TTC549 (cell line): ENCODE measurements around the gene CAMK1D.

Experiments used
- FAIRE-seq: peaks from 2 replicates; lab custom pipeline; 2012; peaks lifted over from hg19 to GRCh38; lab: Jason Lieb, UNC

Gene CAMK1D

DNA sequence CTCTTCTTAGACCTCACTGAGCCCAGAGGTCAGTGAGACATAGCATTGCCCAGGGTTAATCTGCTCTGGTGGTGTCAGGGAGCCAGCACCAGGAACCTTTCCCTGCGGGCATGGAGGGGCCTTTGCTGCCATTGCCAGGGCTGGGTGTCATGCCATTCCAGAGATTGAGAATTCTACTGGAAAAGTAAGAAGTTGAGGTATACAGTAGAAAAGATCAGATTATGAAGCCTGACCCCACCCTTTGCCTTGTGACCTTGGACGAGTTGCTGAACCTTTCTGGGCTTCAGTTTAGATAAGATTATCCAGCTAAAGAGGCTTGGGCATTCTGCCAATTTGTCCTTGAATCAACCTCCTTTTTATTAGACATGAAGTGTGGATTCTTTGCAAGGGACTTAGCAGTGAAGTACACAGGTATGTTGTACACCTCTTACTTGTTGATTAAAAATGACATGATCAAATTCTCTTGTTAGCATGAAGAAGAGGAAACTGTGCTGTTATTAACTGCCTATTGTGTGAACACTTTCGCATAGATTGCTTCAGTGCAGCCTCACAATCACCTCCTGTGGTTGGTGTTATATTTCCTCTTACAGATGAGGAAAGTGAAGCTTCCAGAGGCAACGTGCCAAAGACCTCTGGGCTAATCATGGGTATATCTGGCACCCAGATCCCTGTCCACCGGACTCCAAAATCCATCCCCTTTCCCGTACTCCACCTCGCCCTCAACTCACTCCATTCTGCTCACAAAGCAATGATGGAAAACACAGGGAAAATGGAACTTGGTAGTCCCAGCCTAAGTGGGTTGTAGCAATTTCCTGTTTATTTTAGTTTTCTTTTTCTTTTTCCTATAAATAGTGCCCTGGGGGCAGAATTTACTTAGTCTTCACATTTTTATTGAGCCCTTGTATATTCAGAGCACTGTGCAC lies 151.3 kb downstream of the CAMK1D start:
- no peak for FAIRE-seq

DNA sequence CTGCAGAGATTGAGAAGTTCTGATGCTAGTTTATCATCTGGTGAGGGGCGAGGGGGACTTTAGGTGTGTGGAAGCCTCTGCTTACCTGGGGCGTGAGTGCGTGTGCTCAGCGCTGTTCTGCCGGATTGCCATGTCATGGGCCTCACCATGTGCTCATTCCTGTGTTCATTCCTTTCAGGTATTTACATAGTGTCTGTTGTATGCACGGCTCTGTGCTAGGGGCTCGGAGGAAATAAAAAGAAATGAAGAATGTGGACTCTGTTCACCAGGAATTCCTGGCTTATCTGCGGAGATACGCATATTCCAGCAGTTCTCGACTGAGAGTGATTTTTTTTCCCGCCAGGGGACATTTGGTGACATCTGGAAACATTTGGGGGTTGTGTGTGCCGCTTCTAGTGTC lies 152.0 kb downstream of the CAMK1D start:
- no peak for FAIRE-seq

DNA sequence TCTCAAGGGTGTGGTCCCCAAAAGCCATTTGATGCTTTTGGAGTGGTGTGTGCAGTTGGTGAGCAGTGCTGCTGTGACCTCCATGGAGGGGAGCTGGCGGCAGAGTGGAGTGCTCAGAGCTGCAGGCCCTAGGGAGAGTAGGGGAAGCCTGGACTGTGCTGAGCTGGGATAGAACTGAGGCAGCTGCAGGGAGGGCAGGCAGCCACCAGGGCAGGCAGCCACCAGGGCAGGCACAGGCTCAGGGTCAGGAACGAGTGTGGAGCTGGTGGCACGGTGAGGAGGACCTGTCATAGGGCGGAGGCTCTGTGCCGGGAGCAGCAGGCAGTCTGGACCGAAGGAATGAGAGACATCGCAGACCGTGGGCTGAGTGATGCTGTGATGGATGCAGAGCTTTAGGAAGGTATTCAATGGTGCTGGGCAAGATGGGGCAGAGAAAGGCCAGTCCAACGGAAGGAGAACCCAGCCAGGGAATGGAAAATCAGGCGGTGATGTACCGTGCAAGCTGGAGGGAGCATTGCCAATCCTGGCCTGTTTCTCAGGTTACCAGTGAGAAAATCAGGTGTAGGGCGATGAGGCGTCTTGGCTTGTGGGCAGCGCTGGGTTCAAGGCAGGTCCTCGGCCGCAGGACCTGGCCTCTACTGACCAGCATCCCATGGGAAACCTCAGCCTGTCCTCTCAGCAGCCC lies 152.6 kb downstream of the CAMK1D start:
- no peak for FAIRE-seq

DNA sequence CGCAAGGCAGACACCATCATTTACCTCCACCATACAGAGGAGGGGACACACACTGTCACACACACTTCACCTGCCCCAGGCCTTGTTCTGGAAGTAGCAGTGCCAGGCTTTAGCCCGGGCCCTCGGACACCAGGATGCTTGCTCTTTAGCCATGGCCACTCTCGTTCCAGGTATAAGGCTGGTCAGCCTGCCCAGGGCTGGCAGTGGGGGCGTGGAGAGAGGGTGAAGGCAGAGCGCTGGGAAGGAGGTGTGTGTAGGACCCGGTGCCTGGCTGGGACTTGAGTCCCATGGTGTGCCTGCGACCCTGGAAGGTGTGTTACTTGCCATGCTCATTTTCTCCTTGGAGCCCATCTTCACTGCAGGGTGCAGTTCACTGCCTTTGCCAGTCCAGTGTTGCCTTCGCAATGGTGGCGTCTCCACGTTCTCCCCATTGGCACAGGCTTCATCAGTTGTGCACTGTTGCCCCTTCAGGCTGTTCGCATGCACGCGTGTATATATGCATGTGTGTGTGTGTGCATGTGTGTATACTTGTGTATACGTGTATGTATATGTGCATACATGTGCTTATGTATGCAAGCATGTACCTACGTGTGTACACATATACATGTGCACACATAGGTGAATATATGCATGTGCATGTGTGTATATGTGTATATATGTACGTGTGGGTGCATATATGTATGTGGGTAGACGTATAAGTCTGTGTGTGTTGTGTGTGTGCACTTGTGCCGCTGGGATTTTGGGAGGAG lies 153.4 kb downstream of the CAMK1D start:
- FAIRE-seq = no peak

DNA sequence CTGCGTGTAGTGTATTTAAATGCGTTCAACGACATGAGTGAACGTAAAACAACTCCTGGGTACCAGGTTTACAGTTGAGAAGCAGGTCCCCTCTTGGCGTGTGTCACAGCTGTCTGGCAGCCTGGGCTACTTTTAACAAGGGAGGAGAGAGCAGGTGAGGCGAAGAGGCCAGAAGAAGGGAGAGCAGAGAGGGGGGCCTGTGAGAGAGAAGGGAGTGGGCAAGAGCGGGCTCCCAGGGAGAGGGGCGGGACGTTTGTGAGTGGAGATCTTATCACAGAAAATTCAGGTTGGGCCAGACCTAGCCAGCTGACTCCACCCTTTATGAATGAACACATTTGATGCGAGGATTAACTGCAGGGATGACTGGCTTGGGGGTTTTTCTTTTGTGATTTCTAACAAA lies 154.0 kb downstream of the CAMK1D start:
- FAIRE-seq = no peak

DNA sequence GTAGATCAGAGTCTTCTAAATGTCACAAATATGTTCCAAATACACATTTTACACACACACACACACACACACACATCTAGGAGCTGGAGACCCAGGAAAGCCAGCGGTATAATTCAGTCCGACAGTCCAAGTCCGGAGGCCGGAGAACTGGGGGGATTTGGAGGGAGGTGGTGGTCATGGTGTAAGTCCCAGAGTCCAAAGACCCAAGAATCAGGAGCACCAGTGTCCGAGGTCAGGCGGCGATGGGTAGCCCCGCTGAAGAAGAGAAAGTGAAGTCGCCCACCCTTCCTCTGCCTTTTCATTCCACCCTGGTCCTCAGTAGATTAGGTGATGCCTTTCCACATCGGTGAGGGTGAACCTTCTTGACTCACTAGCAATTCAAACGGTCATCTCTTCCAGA lies 154.8 kb downstream of the CAMK1D start:
- no peak for FAIRE-seq

DNA sequence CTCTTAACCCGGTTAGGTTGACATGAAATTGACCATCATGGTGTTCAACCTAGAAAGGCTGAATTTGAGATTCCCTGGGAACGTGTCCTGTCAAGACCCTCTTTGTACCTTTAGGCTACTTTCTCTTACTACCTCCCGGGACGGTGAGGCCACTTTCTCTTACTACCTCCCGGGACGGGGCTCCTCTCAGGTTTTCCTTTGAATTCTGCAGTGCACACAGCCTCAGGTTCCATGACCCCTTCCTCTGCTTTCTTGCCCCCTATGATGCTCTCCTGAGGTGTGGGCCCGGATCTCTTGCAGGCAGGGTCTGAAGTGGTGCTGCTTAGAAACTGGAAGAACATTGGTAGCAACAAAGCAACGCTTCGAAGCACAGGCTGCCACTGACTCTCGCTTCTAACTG lies 155.3 kb downstream of the CAMK1D start:
- FAIRE-seq = no peak

DNA sequence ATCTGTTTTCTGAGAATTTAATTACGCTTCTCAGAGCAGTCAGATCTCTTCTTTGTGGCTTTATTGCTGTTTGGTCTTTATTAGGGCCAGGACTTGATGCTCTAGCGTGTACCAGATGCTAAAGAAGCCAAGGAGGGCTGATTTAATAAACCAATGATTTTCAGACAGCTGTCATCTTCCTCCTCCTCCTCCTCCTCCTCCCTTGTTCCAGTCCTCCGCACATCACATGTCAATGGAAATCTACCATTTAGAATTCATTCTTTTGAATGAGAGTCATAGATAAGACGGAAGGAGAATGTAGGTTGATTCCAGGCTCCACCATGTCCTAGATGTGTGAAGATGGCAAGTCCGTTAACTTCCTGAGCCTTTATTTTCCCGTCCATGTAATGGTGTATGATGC lies 156.3 kb downstream of the CAMK1D start:
- no peak for FAIRE-seq

DNA sequence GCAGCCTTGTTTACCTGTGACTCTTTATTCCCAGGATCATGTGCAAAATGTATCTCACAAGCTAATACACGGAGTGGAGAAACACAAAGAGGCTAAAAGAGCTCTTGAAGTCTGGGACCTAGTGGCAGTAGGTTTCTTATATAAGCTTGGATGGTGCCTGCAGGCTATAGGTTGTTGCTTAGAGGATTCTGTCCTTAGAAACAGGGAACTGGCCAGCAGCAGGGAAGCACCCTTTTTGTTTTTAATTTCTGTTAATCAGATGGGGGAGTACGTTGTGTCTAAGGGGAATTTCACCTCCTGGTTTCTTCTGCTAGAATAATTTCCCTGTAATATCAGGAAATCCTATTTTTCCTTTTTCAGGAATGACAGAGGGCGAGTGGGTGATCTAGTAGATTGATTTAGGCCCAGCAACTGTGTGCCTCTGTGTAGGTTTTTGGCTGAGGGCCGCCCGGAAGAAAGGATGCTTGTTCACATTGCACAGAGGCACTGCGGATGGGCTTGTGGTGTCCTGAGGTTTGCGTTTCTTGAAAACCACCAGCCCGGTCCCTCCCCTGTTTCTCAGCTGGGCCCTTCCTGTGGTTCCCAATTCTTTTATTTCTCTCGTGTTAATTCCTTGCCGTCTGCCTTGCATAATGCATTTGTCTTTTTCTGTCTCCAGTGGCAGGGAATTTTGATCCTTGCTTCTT lies 158.0 kb downstream of the CAMK1D start:
- no peak for FAIRE-seq

DNA sequence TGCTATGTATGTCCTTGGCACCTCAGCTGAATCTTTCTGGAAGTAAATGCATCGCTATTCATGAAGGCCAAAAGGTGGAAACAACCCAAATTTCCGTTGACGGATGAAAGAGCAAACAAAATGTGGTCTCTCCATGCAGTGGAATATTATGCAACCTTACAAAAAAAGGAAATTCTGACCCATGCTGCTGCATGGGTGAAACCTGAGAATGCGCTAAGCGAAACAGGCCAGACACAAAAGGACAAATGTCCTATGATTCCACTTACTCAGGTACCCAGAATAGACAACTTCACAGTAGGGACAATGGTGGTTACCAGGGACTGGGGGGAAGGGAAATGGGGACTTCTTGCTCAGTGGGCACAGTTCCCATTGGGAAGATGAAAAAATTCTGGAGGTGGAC lies 158.8 kb downstream of the CAMK1D start:
- FAIRE-seq = no peak

DNA sequence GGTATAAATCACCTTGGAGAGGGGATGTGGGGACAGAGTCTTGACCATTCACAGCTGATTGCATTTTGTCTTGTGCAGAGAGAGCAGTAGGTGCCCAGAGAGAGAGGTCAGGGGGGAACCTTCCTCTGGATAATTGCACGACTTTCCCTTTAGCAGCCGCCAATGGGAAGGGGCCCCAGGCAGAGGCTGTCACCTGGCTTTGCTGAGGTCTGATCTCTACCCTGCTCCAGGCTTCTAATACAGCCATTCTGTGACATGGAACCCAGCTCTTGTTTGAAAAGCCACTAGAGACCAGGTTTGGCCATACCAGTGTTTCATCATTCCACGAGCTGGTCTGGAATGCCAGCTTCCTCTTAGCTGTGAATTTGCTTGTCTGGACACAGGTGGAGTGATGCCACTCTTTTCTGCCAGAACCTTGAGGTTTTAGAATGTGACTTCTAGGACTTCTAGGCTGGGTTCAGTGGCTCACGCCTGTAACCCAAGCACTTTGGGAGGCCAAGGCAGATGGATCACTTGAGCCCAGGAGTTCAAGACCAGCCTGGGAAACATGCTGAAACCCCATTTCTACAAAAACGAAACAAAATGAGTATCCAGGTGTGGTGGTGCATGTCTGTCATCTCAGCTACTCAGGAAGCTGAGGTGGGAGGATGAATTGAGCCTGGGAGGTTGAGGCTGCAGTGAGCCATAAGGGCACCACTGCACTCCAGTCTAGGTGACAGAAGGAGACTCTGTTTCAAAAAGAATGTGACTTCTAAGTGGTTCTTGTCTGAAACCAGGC lies 159.9 kb downstream of the CAMK1D start:
- no peak for FAIRE-seq

DNA sequence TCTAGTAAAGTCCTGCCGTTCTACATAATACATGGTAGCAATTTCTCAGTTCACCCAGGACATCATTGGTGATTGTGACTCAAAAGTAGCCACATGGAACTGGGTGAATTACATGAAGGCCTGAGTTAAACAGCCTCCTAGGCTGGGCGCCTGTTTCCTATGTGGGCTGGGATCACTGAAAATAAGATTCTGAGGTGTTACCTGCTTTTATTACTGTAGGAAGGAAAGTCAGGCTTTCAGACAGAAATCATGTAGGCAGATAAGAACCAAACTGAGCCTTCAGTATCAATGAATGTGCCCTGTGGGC lies 160.4 kb downstream of the CAMK1D start:
- no peak for FAIRE-seq

DNA sequence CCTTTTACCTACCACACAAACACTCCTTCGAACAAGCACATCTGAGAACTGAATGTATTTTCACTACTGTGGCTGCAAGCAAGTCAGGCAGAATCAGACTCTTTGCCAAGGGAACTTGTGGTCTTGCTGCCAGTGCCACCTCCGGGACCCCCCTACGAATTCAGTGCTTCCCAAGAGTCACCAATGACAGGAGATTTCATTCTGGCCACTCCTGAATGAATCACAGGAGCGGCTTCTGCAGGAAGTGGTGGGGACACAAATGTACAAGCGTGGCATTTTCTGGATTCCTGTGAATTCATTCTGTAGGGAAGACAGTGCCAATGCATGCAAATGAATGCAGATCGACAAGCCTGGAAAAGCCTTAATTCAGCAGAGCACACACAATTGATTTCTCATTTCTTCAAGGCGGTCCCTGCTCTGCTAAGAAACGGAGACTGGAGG lies 161.2 kb downstream of the CAMK1D start:
- FAIRE-seq = no peak

DNA sequence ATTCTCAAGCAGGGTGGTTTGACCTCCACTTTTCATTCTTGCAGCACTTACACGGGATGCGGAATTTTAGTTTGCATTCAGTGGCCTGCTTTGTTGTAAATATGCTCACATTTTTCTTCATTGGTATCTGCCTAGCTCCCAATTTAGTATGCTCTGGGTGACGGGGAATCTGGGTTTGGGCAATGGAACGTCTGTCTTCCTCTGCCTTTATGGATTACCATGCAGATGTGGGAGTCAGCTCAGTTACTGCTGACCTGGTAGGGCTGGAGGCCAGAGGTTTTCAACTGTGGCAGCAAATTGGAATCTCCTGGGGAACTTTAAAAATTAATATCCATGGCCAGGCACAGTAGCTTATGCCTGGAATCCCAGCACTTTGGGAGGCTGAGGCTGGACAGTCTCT lies 161.6 kb downstream of the CAMK1D start:
- no peak for FAIRE-seq

DNA sequence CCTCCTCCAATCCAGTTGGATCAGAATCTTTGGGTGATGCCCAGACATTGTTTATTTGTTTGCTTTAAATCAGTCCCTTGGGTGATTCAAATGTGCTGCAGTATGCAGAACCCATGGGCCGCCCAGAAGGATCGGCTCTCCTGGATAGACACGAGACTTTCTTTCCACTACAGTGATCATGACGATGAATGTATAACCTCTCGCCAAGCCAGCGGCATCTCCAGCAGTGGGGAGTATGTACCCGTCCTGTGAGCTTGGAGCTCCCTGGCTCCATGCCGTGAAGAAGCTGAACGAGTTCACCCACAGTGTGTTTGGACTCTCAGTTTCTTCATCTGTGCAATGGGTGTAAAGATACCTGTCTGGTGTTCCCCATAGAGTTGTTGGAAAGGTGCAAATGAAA lies 162.3 kb downstream of the CAMK1D start:
- no peak for FAIRE-seq

DNA sequence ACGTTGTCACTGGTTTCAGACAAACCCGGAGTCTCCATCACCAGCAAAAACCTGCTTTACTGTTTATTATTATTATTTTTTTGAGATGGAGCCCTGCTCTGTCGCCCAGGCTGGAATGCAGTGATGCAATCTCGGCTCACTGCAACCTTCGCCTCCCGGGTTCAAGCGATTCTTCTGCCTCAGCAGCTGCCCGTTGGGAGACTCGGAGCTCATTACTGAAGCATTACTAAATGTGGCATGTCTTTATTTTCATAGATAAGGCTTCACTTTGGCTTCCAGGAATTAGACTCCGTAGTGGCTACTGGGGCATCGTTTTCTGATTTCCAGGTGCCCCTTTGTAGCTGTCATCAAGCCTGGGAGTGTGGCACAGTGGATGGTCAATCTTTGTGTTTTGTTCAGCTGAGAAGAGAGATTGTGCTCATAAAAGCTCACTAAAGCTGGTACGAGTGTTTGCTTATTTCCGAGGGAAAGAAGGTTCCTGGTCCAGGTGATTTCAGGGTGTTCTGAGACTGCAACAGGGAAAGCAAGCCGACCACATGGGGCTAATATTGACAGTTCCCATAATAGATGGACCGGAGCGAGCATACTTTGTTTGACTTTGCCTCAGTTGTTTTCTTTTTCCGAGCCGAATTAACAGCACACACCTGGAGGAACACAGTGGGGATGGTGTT lies 163.1 kb downstream of the CAMK1D start:
- FAIRE-seq = no peak

DNA sequence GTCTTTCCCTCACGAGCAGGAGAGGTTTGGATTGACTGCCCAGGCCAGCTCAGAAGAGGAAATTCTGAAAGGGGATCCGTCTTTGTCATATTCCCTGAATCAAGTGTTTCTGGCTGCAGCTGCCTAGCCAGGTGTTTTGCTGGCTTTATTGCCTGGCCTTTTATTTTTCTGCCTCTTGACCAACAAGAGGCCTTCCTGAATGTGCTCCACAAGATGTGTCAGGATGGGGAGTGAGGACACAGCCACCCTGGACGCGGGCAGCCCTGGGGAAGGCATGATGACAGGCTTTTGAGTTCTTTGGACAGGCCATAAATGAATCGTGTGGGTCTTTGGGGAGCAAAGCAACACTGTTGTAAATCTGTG lies 163.6 kb downstream of the CAMK1D start:
- no peak for FAIRE-seq

DNA sequence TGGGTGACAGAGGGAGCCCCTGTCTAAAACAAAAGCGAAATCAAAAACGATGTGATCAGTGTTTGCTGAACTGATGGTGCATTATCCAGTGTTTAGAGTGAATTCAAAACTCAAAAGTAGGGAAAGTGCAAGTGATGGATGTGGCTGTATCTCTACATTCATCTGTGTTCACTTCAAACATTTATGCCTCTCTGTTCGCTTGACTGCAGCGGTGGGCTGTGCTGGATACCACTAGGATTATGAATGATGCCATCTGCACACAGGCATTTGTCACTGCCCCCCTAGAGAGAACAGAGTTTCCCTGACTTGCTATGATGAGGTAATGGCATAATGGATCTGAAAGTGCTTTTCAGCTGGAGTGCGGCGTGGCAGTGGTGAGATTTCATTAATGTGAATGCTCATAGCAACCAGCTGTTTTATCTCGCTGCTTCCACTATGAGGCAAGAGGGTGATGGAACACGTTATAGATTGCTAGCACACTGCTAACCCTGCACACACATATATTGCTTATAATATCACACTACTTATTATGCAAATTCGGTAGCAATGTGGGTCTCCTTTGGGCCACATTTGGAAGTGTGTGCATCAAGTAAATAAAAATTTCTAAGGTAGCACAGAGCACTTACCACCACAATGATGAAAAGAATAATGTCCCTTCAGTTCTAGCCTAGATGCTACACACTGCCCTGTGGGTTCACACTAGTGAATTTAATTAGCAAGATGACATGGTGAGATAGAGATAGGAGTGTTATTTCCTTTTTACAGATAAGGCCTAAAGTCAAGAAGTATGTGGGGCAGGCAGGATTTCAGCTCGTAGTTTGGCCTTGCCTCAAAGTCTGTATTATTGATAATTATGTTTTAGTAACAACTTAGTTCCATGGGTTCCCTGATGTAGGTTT lies 164.7 kb downstream of the CAMK1D start:
- no peak for FAIRE-seq

DNA sequence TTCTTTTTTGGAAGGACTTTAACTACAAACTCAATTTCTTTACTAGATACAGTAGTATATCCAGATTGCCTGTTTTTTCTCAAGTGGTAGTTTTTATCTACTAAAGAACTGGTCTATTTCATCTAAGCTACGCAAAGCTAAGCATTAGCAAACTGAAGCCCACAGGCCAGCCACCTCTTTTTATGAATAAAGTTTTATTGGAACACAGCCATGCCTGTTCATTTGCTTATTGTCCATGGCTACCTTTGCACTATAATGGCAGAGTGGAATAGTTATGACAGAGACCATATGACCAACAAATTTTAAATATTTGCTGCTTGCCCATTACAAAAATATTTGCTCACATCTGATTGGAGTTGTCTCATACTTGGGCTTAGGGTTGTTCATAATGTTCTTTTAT lies 168.7 kb downstream of the CAMK1D start:
- FAIRE-seq = no peak

DNA sequence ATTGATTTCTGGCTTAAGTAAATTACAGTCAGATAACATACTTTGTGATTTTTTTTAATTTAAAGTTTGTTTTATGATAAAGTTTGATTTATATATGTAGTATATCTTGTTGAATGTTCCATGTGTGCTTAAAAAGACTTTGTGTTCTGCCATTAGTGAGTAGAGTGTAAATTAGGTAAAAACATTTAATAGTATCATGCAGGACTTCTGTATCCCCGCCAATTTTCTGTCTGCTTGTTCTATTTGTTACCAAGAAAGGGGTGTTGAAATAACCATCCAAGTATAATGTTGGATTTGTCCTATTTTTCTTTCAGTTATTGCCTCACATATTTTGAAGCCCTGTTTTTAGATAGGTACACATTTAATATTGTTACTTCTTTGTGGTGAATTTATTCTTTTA lies 172.1 kb downstream of the CAMK1D start:
- no peak for FAIRE-seq
